Measurements from ENCODE around the gene VPS13D. TPM values are rescaled to one million over a fixed set of nuclear protein-coding genes. Genes with fewer than 3 reads are reported as not detected.

The VPS13D gene
- total and polyA plus RNA-seq, 2 experiments from 2014 or later: 9.7 to 35.7 TPM

- Histone ChIP-seq H3K9me3 (ENCODE audit: low read depth) (no peaks in the 10 kb centered on the region), H3K4me1 (ENCODE audit: low read depth) (peaks cover 4% of the 10 kb centered on the region), H3K27ac (no peak overlapping the region), H3K27me3 (no peaks in the 10 kb centered on the region), H3K36me3 (peaks cover 11% of the 10 kb centered on the region), H3K4me3 (no peak overlapping the region)
- peak; percentile 53 for TF ChIP-seq CTCF (IDR thresholded peaks at IDR 0.05; ENCODE audit: low read depth, low read length)
- peak; percentile 5 to 41 for DNase-seq (ENCODE audit: low read depth in 1 of 2, low spot score in 1 of 2)
These were observed 14.2 kb downstream of the VPS13D start for GRCh38 chr1:12244078-12244477.

- Histone ChIP-seq H3K4me3 (no peak overlapping the region), H3K4me1 (ENCODE audit: low read depth) (peaks cover 9% of the 10 kb centered on the region), H3K27ac (no peak overlapping the region), H3K27me3 (no peaks in the 10 kb centered on the region), H3K9me3 (ENCODE audit: low read depth) (no peaks in the 10 kb centered on the region), H3K36me3 (peaks cover 16% of the 10 kb centered on the region)
- DNase-seq (ENCODE audit: low read depth in 1 of 2, low spot score in 1 of 2): no peak
- no peak for TF ChIP-seq CTCF (IDR thresholded peaks at IDR 0.05; ENCODE audit: low read depth, low read length)
These were observed 14.8 kb downstream of the VPS13D start for GRCh38 chr1:12244585-12244984.

GRCh38 chr1:12245116-12245515 lies 15.3 kb downstream of the VPS13D start:
- TF ChIP-seq CTCF (IDR thresholded peaks at IDR 0.05; ENCODE audit: low read depth, low read length): no peak

GRCh38 chr1:12245733-12246132 lies 15.9 kb downstream of the VPS13D start:
- no peak for TF ChIP-seq CTCF (IDR thresholded peaks at IDR 0.05; ENCODE audit: low read depth, low read length)
- Histone ChIP-seq H3K27ac (no peak overlapping the region), H3K9me3 (ENCODE audit: low read depth) (no peaks in the 10 kb centered on the region), H3K27me3 (no peaks in the 10 kb centered on the region), H3K4me3 (no peak overlapping the region), H3K36me3 (peaks cover 16% of the 10 kb centered on the region), H3K4me1 (ENCODE audit: low read depth) (peaks cover 17% of the 10 kb centered on the region)
- DNase-seq (ENCODE audit: low read depth in 1 of 2, low spot score in 1 of 2): no peak

More at GRCh38 chr1:12245116-12245515, 15.3 kb downstream of the VPS13D start:
- Histone ChIP-seq H3K4me3 (no peak overlapping the region), H3K27me3 (no peaks in the 10 kb centered on the region), H3K27ac (no peak overlapping the region), H3K9me3 (ENCODE audit: low read depth) (no peaks in the 10 kb centered on the region), H3K4me1 (ENCODE audit: low read depth) (peaks cover 14% of the 10 kb centered on the region), H3K36me3 (peaks cover 16% of the 10 kb centered on the region)
- peak in 1 of 2 donors; percentile 58 for DNase-seq (ENCODE audit: low read depth in 1 of 2, low spot score in 1 of 2)

- H3K36me3 ChIP-seq: peaks cover 16% of the 10 kb centered on the region
These were observed 16.8 kb downstream of the VPS13D start for GRCh38 chr1:12246584-12246983.

More at GRCh38 chr1:12246584-12246983, 16.8 kb downstream of the VPS13D start:
- no peaks in the 10 kb centered on the region for H3K9me3 ChIP-seq (ENCODE audit: low read depth)
- H3K4me1 ChIP-seq (ENCODE audit: low read depth): peaks cover 23% of the 10 kb centered on the region
- no peak for TF ChIP-seq CTCF (IDR thresholded peaks at IDR 0.05; ENCODE audit: low read depth, low read length)
- H3K4me3 ChIP-seq: no peak overlapping the region
- no peak overlapping the region for H3K27ac ChIP-seq
- no peak for DNase-seq (ENCODE audit: low read depth in 1 of 2, low spot score in 1 of 2)
- no peaks in the 10 kb centered on the region for H3K27me3 ChIP-seq
